Tibial nerve (tissue), 4 donors: ENCODE measurements around the gene HLF. TPM values are rescaled to one million over a fixed set of nuclear protein-coding genes. Genes with fewer than 3 reads are reported as not detected.

ENCODE experiments used
- DNase-seq, 2 donors: peaks; one replicate each; pipeline ENCODE4 v3.0.0-alpha.2; 2019; ENCODE audit warnings: low spot score in 2 of 2
- H3K27ac ChIP-seq, 4 donors: fragments of 200-600 bp; sonication (generic) in 3 of 4; one replicate each; pipeline ENCODE4 v1.5.1; 2017 to 2019; ENCODE audit warnings: mild to moderate bottlenecking in 1 of 4
- H3K27me3 ChIP-seq, 2 donors: fragments of 200-600 bp; sonication (generic) in 1 of 2; one replicate each; pipeline versions ENCODE4 v1.5.1 to v1.6.0; 2017 to 2019
- H3K36me3 ChIP-seq, 3 donors: fragments of 200-600 bp; sonication (generic); one replicate each; pipeline ENCODE4 v1.5.1; 2018 to 2019
- H3K4me1 ChIP-seq, 4 donors: fragments of 200-600 bp; sonication (generic) in 3 of 4; one replicate each; pipeline ENCODE4 v1.5.1; 2017 to 2019
- H3K4me3 ChIP-seq, 4 donors: fragments of 200-600 bp; sonication (generic) in 3 of 4; one replicate each; pipeline ENCODE4 v1.5.1; 2017 to 2019; ENCODE audit warnings: mild to moderate bottlenecking in 1 of 4, moderate library complexity in 1 of 4
- H3K9me3 ChIP-seq, 4 donors: fragments of 200-600 bp; sonication (generic) in 3 of 4; one replicate each; pipeline ENCODE4 v1.5.1; 2017 to 2019
- EP300 ChIP-seq, 2 donors: sonication (generic); formaldehyde crosslinking; IDR thresholded peaks; one replicate each; pipeline ENCODE4 v1.6.1; 2017; ENCODE audit warnings: antibody characterized with exemption in 2 of 2, mild to moderate bottlenecking in 1 of 2
- POLR2A ChIP-seq, 2 donors: fragments of 450-650 bp; IDR thresholded peaks; one replicate each; pipeline ENCODE4 v1.6.1; 2017; ENCODE audit warnings: antibody characterized with exemption in 2 of 2, mild to moderate bottlenecking in 2 of 2, moderate library complexity in 2 of 2
- WGBS, 2 donors: methylation state at CpG; one replicate each; pipeline ENCODE4 v1.1.5; 2018; 5-methylcytosine and 5-hydroxymethylcytosine counted together
- total RNA-seq, 4 donors: library from RNA; depleted of rRNA; stranded (reverse); fragments of >200 nt; gene quantifications; one replicate each; pipeline ENCODE4 v1.1.0, GENCODE V29; 2016
- TF ChIP-seq, protein P1 (sequence below), 5 experiments: fragments of 200-600 bp in 3 of 5; fragments of 450-650 bp in 2 of 5; sonication (generic) in 3 of 5; IDR thresholded peaks; one replicate each; pipeline ENCODE4 v1.5.1; 2016 to 2019; ENCODE audit warnings: antibody characterized with exemption in 5 of 5, mild to moderate bottlenecking in 3 of 5, moderate library complexity in 2 of 5

HLF gene
- total RNA-seq, 4 donors from 2014 or later: 19.5 to 42.5 (median 36.0) TPM

DNA sequence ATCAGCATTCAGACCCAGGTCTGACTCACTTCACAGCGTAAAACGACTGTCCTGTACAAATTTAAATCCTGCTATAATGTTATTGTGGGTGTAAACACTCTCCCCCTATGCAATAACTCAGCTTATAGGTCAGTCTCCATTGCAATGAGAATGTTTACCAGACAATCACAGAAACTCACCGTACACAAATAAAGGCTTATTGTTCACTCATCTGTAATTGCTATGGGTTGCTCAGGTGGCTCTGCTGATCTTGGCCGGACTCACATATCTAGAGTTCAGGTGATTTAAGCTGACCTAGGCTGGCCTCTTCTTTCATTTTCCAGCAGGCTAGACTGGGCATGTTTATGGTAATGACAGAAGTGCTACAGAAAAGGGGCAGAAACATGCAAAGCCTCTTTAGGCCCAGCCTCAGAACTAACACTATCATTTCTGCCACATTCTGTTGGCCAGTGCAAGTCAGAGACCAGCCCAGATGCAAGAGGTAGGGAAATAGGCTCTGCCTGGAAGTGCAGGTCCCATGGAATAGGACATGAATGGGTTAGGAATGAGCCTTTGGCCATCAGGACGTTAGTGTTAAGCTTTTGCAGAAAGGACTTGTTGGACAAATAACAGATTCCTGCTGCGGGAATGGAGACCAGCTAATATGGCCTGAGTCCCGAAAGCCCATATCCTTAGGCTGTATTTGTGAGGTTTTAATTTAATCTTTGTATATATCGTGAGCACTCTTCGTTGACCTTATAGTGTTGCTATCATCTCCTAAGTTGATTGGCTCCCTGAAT is 44.0 kb downstream of the HLF start:
- Histone ChIP-seq H3K27me3 (no peaks in the 10 kb centered on the region), H3K9me3 (no peaks in the 10 kb centered on the region), H3K4me1 (peaks cover 0 to 22% (median 0%) of the 10 kb centered on the region in 4 donors), H3K36me3 (no peaks in the 10 kb centered on the region), H3K27ac (no peak overlapping the region), H3K4me3 (no peak overlapping the region)
- TF ChIP-seq EP300 (IDR thresholded peaks at IDR 0.05): no peak
- TF ChIP-seq, protein P1, sequence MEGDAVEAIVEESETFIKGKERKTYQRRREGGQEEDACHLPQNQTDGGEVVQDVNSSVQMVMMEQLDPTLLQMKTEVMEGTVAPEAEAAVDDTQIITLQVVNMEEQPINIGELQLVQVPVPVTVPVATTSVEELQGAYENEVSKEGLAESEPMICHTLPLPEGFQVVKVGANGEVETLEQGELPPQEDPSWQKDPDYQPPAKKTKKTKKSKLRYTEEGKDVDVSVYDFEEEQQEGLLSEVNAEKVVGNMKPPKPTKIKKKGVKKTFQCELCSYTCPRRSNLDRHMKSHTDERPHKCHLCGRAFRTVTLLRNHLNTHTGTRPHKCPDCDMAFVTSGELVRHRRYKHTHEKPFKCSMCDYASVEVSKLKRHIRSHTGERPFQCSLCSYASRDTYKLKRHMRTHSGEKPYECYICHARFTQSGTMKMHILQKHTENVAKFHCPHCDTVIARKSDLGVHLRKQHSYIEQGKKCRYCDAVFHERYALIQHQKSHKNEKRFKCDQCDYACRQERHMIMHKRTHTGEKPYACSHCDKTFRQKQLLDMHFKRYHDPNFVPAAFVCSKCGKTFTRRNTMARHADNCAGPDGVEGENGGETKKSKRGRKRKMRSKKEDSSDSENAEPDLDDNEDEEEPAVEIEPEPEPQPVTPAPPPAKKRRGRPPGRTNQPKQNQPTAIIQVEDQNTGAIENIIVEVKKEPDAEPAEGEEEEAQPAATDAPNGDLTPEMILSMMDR (IDR thresholded peaks at IDR 0.05): no peak
- TF ChIP-seq POLR2A (IDR thresholded peaks at IDR 0.05): no peak
- 89 to 92% methylated on average over 9 of the region's 9 CpGs for WGBS, 2 donors
- no peak for DNase-seq

DNA sequence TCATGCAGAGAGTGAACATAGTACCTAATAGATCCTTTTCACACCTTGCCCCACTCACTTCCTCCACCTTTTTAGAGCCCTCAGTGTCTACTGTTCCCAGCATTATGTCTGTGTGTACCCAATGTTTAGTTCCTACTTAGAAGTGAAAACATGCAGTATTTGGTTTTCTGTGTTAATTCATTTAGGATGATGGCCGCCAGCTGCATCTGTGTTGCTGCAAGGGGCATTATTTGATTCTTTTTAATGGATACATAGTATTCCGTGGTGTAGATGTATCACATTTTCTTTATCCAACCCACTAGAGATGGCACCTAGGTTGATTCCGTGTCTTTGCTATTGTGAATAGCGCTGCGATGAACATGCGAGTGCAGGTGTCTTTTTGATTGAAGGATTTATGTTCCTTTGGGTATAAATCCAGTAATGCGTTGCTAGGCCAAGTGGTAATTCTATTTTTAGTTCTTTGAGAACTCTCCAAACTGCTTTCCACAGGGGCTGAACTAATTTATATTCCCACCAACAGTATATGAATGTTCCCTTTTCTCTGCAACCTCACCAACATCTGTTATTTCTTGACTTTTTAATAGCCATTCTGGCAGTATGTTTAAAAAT is 47.1 kb downstream of the HLF start:
- H3K27me3 ChIP-seq: no peaks in the 10 kb centered on the region
- H3K9me3 ChIP-seq: no peaks in the 10 kb centered on the region
- no peak overlapping the region for H3K4me3 ChIP-seq
- H3K4me1 ChIP-seq: peaks cover 0 to 17% (median 0%) of the 10 kb centered on the region in 4 donors
- DNase-seq: no peak
- peaks cover 0 to 15% (median 0%) of the 10 kb centered on the region in 3 donors for H3K36me3 ChIP-seq
- TF ChIP-seq, protein P1 (IDR thresholded peaks at IDR 0.05): no peak
- no peak for TF ChIP-seq EP300 (IDR thresholded peaks at IDR 0.05)
- TF ChIP-seq POLR2A (IDR thresholded peaks at IDR 0.05): no peak
- 81 to 93% methylated on average over 7 of the region's 7 CpGs for WGBS, 2 donors
- no peak overlapping the region for H3K27ac ChIP-seq

DNA sequence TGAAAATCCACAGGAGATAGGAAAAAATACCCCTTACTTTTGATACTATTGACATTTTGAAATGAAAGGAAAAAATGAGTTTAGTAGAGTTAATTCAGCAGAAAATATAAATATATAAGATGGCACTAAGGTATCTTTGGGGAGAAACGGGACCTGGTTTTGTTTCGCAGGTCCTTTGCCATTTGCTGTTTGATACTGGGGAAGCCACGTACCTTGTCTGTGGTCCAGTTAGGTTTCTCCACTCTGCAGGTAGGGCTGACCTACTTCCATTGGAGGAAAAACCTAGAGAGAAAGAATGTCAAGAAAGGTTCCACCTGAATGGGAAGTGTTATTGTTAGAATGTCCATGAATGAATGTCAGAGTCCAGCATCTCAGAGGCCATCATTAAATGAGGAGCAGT is 48.1 kb downstream of the HLF start:
- H3K27ac ChIP-seq: no peak overlapping the region
- no peak for DNase-seq
- no peaks in the 10 kb centered on the region for H3K9me3 ChIP-seq
- peaks cover 0 to 24% (median 0%) of the 10 kb centered on the region in 3 donors for H3K36me3 ChIP-seq
- H3K27me3 ChIP-seq: no peaks in the 10 kb centered on the region
- 98 to 99% methylated on average over 3 of the region's 3 CpGs for WGBS, 2 donors
- H3K4me3 ChIP-seq: no peak overlapping the region
- H3K4me1 ChIP-seq: peaks cover 0 to 17% (median 0%) of the 10 kb centered on the region in 4 donors
- TF ChIP-seq EP300 (IDR thresholded peaks at IDR 0.05) (no peak), POLR2A (IDR thresholded peaks at IDR 0.05) (no peak)
- TF ChIP-seq, protein P1 (IDR thresholded peaks at IDR 0.05): no peak

DNA sequence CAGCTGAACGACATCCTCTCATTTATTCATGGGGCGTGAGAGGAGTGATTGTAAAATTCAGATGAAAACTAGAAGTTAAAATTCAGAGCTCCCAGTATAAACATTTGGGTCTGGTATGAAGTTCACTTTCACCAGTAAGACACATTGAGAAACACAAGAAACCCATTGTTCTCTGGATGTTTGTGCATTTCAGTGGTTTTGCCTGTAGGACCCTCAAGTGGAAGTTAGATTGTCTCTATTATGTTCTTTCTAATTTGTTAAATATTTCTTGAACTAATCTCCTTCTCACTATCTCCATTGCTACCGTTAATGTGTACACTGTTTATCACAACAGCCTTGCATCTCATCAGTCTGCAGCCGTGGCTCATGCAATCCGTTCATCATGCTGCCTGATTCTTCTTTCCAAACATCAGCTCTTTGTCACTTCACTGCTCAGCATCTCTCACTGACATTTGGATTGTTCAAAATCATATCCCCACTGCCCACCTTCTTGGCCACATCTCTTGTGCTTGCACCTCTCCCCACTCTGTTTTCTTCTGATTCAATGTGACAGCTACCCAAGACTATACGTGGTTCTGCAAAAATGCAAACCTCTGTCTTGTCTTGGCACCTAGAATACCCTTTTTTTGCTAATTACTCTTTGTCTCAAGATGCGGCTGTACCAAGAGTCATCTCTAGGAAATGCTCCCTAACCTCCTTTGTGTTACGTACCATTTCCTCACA is 49.5 kb downstream of the HLF start:
- Histone ChIP-seq H3K27me3 (no peaks in the 10 kb centered on the region), H3K4me3 (no peak overlapping the region), H3K4me1 (peaks cover 0 to 17% (median 0%) of the 10 kb centered on the region in 4 donors), H3K36me3 (peaks cover 0 to 38% (median 0%) of the 10 kb centered on the region in 3 donors), H3K9me3 (no peaks in the 10 kb centered on the region), H3K27ac (no peak overlapping the region)
- no peak for DNase-seq
- TF ChIP-seq EP300 (IDR thresholded peaks at IDR 0.05) (no peak), POLR2A (IDR thresholded peaks at IDR 0.05) (no peak)
- TF ChIP-seq, protein P1 (IDR thresholded peaks at IDR 0.05): no peak
- WGBS, 2 donors: 47 to 53% methylated on average over 8 of the region's 8 CpGs
